Measurements from ENCODE around the gene CDHR5. TPM values are rescaled to one million over a fixed set of nuclear protein-coding genes. Genes with fewer than 3 reads are reported as not detected.

CDHR5 gene
- polyA plus RNA-seq, 1 donor (not counting 4 experiments of a cell fraction or from before 2014, with no cell fraction given) = not detected

DNA sequence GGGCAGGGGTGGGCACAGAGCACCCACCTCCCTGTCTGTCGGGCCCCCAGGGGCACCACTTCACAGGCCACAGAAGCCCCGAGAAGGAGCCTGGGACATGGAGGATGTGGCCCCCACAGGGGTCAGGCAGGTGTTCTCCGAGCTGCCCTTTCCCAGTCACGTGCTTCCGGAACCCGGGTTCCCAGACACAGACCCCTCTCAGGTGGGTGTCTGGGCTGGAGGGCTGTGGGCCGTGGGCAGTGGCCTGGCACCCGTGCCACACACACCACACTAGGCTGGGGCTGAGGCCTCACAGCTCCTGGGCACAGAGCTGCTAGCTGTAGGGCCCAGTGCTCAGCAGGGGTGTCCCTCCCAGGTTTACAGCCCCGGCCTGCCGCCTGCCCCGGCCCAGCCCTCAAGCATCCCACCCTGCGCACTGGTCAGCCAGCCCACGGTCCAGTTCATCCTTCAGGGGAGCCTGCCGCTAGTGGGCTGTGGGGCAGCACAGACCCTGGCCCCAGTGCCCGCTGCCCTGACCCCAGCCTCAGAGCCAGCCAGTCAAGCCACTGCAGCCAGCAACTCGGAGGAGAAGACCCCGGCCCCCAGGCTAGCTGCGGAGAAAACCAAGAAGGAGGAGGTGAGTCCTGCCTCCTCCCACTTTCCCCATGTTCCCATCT, 14.5 kb downstream of the CDHR5 start:
- peaks cover under 1% of the 10 kb centered on the region for H3K79me2 ChIP-seq (ENCODE audit: control insufficient read depth, insufficient read depth, low read length)
- H3K27ac ChIP-seq (ENCODE audit: control insufficient read depth, insufficient read depth, low read length) = no peak overlapping the region
- H4K20me1 ChIP-seq (ENCODE audit: control insufficient read depth, extremely low read depth, insufficient read depth, low read length) = peaks cover 15% of the 10 kb centered on the region
- H3K9me1 ChIP-seq (ENCODE audit: control insufficient read depth, extremely low read depth, insufficient read depth, low read length) = no peaks in the 10 kb centered on the region
- H2AFZ ChIP-seq (ENCODE audit: control insufficient read depth, low read length) = no peak overlapping the region
- H3K36me3 ChIP-seq (ENCODE audit: control insufficient read depth in 2 of 2, extremely low read depth in 1 of 2, insufficient read depth in 2 of 2, low read length in 2 of 2) = peaks cover 50 to 60% of the 10 kb centered on the region in 2 experiments
- H3K4me1 ChIP-seq (ENCODE audit: control insufficient read depth, extremely low read depth, insufficient read depth, low read length) = peaks cover 35% of the 10 kb centered on the region
- no peaks in the 10 kb centered on the region for H3K9me3 ChIP-seq (ENCODE audit: control insufficient read depth, low read depth, low read length)
- H3K9ac ChIP-seq (ENCODE audit: control insufficient read depth, extremely low read depth, insufficient read depth, low read length) = no peak overlapping the region
- H3K4me3 ChIP-seq (ENCODE audit: control insufficient read depth in 2 of 3, extremely low read depth in 1 of 3, insufficient read depth in 2 of 3, low read depth in 1 of 3, low read length in 3 of 3) = no peak overlapping the region
- FAIRE-seq = no peak
- TF ChIP-seq EZH2 (IDR thresholded peaks at IDR 0.05; ENCODE audit: low read length) = no peak
- TF ChIP-seq, protein P1, sequence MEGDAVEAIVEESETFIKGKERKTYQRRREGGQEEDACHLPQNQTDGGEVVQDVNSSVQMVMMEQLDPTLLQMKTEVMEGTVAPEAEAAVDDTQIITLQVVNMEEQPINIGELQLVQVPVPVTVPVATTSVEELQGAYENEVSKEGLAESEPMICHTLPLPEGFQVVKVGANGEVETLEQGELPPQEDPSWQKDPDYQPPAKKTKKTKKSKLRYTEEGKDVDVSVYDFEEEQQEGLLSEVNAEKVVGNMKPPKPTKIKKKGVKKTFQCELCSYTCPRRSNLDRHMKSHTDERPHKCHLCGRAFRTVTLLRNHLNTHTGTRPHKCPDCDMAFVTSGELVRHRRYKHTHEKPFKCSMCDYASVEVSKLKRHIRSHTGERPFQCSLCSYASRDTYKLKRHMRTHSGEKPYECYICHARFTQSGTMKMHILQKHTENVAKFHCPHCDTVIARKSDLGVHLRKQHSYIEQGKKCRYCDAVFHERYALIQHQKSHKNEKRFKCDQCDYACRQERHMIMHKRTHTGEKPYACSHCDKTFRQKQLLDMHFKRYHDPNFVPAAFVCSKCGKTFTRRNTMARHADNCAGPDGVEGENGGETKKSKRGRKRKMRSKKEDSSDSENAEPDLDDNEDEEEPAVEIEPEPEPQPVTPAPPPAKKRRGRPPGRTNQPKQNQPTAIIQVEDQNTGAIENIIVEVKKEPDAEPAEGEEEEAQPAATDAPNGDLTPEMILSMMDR (optimal IDR thresholded peaks at IDR 0.05 in 1 of 3, IDR thresholded peaks at IDR 0.05 in 1 of 3, conservative IDR thresholded peaks at IDR 0.05 in 1 of 3; ENCODE audit: extremely low read depth in 1 of 3, insufficient read depth in 2 of 3, low read length in 3 of 3) = no peak
- H3K4me2 ChIP-seq (ENCODE audit: control insufficient read depth, extremely low read depth, insufficient read depth, low read depth, low read length) = no peak overlapping the region
- no peaks in the 10 kb centered on the region for H3K27me3 ChIP-seq (ENCODE audit: control insufficient read depth, extremely low read depth, insufficient read depth, low read length)
- dilution Hi-C loops (cut with MboI; ENCODE audit: extremely low pct_ligation_motif_present, low sequenced_read_pairs) = no loop called here
- no peak for DNase-seq (ENCODE audit: low read depth, low spot score)

DNA sequence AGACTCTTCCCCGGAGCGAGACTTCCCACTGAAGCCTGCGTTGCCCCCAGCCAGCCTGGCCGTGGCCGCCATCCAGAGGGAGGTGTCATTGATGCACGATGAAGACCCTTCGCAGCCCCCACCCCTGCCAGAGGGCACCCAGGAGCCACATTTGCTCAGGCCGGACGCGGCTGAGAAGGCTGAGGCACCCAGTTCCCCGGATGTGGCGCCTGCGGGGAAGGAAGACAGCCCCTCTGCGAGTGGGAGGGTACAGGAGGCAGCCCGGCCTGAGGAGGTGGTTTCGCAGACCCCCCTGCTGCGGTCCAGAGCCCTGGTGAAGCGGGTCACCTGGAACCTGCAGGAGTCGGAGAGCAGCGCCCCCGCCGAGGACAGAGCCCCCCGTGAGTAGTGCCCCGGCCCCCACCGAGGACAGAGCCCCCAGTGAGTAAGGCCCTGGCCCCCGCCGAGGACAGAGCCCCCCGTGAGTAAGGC, 15.4 kb downstream of the CDHR5 start:
- Histone ChIP-seq H3K4me1 (ENCODE audit: control insufficient read depth, extremely low read depth, insufficient read depth, low read length) (peaks cover 31% of the 10 kb centered on the region), H3K9me3 (ENCODE audit: control insufficient read depth, low read depth, low read length) (no peaks in the 10 kb centered on the region), H3K9ac (ENCODE audit: control insufficient read depth, extremely low read depth, insufficient read depth, low read length) (no peak overlapping the region), H3K4me2 (ENCODE audit: control insufficient read depth, extremely low read depth, insufficient read depth, low read depth, low read length) (no peak overlapping the region), H4K20me1 (ENCODE audit: control insufficient read depth, extremely low read depth, insufficient read depth, low read length) (peaks cover 15% of the 10 kb centered on the region), H3K36me3 (ENCODE audit: control insufficient read depth in 2 of 2, extremely low read depth in 1 of 2, insufficient read depth in 2 of 2, low read length in 2 of 2) (peaks cover 57 to 69% of the 10 kb centered on the region in 2 experiments), H2AFZ (ENCODE audit: control insufficient read depth, low read length) (no peak overlapping the region), H3K27ac (ENCODE audit: control insufficient read depth, insufficient read depth, low read length) (no peak overlapping the region), H3K4me3 (ENCODE audit: control insufficient read depth in 2 of 3, extremely low read depth in 1 of 3, insufficient read depth in 2 of 3, low read depth in 1 of 3, low read length in 3 of 3) (no peak overlapping the region), H3K79me2 (ENCODE audit: control insufficient read depth, insufficient read depth, low read length) (no peaks in the 10 kb centered on the region), H3K9me1 (ENCODE audit: control insufficient read depth, extremely low read depth, insufficient read depth, low read length) (no peaks in the 10 kb centered on the region), H3K27me3 (ENCODE audit: control insufficient read depth, extremely low read depth, insufficient read depth, low read length) (no peaks in the 10 kb centered on the region)
- FAIRE-seq (no peak), DNase-seq (ENCODE audit: low read depth, low spot score) (no peak)
- TF ChIP-seq, protein P1 (optimal IDR thresholded peaks at IDR 0.05 in 1 of 3, IDR thresholded peaks at IDR 0.05 in 1 of 3, conservative IDR thresholded peaks at IDR 0.05 in 1 of 3; ENCODE audit: extremely low read depth in 1 of 3, insufficient read depth in 2 of 3, low read length in 3 of 3) = no peak
- TF ChIP-seq EZH2 (IDR thresholded peaks at IDR 0.05; ENCODE audit: low read length) = no peak
- dilution Hi-C loops (cut with MboI; ENCODE audit: extremely low pct_ligation_motif_present, low sequenced_read_pairs) = no loop called here

Measured in keratinocyte (primary cell).